Stimulated activated CD4-positive, alpha-beta T cell treated with anti-CD3 and anti-CD28 coated beads, Interleukin-15, amount 100 ng/mL, for 48 hours (primary cell): ENCODE data around the gene CACUL1.
A peak's percentile ranks its signal among the peaks of the same experiment; 100 is the strongest.

Experiments
- DNase-seq, 2 donors: peaks; one replicate each; pipeline ENCODE4 v3.0.0-alpha.2; 2020; ENCODE audit warnings: low read depth in 2 of 2

Gene CACUL1

DNA sequence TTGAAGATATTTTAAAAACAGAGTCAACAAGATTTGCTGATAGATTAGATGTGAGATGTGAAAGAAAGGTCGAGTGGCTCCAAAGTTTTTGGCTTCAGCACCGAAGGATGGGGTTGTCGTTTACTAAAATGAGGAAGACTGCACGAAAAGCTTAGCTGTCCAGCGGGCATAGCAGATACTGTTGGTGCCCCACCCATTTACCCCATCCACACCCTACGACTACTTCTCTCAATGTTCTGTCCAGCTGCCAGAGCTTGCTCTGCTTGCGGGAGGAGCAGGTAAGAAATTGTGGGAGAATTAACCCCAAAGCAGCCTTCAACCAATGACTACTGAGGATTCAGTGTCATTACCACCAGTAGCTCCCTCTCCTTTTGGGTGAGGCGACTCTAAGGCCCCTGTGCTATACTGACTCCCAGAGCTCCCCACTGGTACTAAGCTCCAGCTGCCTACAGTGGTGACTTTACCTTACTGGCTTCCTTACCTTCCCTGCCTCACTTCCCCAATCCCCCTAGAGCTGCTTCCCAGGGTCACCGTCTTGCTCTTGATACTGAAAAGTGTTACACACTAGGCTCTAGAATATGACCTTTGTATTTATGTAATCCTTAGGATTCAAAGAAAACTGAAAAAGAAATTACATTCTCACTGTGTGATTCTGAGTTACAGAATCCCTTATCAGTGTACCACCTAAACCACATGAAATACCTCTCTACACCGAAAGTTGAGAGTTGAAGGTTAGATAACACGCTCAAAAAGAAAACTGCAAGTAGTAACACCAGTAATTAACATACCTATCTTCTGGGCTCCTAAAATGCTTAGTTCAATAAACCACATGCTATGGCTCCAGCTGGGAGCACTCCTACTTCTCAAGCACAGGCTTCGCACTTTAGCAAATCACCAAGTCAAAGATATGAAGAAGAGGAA lies 22.3 kb downstream of the CACUL1 start:
- DNase-seq, result no peak

DNA sequence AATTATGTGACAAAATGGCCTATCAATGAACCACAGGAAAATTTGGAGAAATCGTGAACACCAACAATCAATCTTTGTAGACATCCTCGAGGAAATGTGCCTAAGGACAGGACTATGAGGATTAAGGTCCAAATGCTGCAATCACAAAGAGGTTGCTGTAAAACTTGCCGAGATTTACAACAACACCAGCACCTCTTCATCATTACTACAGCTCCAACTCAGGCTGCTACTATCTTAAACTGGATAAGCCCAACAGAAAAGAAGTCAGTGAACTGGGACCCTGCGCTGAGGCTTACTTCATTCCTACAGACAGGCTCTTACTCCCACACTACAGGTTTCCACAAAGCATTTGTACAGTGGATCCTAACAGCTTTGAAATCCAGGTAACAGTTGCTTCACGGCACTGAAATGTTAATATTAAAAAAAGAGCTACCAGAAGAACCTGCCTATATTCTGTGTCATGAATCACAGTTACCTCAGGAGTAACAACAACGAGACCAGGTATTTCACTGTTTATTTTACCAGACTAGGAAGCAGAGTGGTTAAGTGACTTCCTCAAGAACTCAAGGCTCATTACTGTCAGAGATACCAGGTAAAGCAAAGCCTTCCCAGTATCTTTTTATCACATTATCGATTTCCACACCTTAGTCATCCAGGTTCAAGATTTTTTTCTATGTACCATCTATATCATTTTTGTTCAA lies 23.9 kb downstream of the CACUL1 start:
- no peak for DNase-seq

GRCh38 chr10:118729641-118730258 lies 25.0 kb downstream of the CACUL1 start:
- no peak for DNase-seq

- DNase-seq, result no peak
Observed at GRCh38 chr10:118729200-118729599, 25.6 kb downstream of the CACUL1 start.

- DNase-seq, result no peak
Observed at GRCh38 chr10:118725886-118726500, 28.8 kb downstream of the CACUL1 start.

DNA sequence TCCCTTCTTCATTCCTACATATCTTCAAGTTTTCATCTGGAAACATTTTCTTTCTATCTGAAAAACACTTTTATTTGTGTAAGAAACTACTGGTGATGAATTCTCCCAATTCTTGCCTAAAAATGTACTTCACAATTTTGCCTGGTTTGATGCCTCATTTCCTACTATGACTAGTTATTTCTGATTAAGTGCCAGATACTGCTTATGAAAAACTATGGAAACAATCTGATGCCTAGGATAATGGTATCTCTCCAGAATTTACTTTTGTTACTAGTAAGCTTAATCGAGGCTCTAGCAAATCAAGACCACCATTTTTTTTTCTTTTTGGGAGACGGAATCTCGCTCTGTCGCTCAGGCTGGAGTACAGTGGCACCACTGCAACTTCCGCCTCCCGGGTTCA lies 31.3 kb downstream of the CACUL1 start:
- DNase-seq, result no peak

- DNase-seq, result no peak
Observed at GRCh38 chr10:118721539-118721876, 33.3 kb downstream of the CACUL1 start.

DNA sequence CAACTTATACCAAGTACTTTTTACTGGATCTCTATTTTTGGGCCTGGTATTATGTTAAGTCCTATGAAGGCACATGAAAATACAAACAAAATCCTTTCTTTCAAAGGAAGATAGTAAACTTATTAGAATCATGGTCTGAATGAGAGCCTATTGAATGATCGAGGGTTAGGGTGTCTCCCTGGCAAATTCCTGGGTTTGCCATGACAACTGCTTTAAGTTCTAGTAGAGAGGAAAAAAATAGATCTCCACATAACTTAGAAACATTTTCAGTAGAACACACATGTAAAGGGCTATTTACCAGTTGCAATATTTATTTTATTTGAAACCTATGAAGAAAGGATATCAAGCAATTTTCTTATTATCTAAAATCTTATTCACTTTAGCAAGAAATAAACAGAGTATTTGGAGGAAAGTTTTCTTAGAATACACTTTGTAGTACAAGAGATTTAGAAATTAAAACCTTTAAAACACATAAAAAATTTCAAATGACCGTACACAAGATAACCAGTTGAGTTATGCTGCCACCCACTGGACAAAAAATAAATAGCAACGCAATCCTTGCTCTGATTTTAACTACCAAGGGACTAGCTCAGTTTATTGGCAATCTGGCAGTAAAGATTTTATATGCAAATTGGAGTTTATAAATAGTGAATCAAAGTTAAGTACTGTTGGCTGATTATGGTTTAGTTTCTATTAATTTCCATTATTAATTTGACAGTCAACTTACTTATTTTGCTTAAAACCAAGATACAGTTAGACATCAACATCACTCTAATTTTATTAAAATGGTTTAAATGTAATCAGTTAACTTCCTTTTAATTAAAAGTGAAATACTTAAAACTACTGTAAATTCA lies 33.9 kb downstream of the CACUL1 start:
- DNase-seq, result peak in 1 of 2 donors; percentile 53

- no peak for DNase-seq
Observed at GRCh38 chr10:118714366-118714765, 40.4 kb downstream of the CACUL1 start.

DNA sequence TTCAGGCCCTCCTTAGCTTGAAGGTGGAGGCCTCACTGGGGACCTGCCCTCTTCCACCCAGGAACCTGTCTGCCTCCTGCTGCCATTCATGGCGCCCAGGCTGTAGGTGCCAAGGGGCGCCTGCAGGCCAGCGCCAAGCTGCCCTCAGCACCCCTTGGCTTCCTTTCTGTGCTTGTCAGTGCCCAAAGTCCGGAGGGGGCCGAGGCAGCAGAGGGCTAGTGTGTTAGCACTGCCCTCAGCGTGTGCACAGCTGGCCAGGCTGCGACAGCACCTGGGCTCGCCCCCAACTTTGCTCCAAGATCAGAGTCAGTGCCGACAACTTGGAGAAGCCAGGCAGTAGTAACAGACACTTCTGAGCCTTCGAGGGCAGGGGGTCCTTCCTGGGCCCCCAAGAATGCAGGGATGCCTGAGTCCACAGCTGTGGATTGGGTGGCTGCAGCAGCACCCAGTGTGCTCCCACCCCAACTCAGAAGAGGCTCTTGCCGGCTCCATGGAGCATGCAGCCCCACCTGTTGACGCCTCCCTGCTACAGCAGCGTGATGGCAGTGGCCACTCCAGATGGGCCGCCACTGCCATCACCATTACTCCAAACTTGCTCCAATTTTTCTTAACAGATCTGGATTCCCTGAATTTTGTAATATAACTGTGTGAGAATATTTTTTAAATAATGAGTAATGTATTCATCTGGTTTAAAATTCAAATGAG lies 41.7 kb downstream of the CACUL1 start:
- DNase-seq, result no peak

- DNase-seq, result no peak
Observed at GRCh38 chr10:118712080-118712479, 42.7 kb downstream of the CACUL1 start.

DNA sequence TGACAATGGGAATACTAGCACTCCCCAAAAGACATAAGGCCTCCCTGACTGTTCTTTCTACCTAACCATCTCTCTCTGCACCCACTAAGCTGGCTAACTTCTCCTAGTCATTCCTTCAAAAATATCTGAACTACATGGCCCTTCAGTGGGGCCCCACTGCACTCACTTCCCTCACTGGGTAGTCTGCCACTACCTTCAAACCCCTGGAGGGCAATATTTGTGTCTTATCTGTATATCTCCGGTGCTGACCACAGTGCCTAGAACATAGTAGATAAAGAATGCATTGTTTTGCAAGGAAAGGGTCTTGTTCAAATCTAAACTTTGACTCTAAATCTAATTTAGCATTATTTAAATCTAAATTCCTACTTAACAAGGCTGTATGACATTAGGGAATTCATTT lies 44.3 kb downstream of the CACUL1 start:
- no peak for DNase-seq

GRCh38 chr10:118708571-118708970 lies 46.2 kb downstream of the CACUL1 start:
- no peak for DNase-seq

GRCh38 chr10:118704711-118705110 lies 50.1 kb downstream of the CACUL1 start:
- DNase-seq, result no peak

- no peak for DNase-seq
Observed at GRCh38 chr10:118701529-118702323, 53.0 kb downstream of the CACUL1 start.

DNA sequence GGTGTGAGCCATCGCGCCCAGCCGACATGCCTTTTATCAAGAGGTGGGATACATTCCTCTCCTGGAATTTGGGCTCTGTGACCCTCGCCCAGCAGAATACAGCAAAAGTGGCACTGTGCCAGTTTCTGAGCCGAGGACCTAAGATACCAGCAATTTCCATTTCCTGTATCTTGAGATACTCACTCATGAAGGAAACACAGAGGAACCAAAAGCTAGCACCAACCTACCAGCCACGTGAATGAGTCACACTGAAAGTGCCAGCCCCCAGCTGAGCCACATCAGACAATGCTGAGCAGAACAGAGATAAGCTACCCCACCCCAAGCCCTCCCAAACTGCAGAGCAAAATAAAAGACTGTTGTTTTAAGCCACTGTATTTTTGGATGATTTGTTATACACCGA lies 56.3 kb downstream of the CACUL1 start:
- DNase-seq, result peak; percentile 64 to 71

GRCh38 chr10:118694848-118695247 lies 59.9 kb downstream of the CACUL1 start:
- DNase-seq, result no peak

DNA sequence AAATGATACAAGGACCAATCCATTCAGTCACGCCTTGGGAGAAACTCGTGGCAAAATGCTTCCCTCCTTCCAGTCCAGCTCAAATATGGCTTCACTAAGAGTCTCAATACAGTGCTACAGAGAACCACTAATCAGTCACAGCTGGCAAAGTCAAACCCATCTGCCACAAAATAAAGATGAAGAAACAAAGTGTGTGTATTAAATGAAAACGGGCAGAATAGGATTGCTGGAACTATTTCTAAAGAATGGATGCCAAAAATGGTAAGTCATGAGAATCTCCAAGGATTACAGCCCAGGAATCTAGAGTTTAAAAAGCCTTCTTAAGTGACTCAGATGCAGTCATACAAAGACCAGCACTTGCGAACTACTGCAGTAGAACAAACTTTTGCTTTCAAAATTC lies 61.9 kb downstream of the CACUL1 start:
- DNase-seq, result no peak

- DNase-seq, result no peak
Observed at GRCh38 chr10:118689070-118689858, 65.5 kb downstream of the CACUL1 start.
